Measurements from ENCODE around the gene IER2. TPM values are rescaled to one million over a fixed set of nuclear protein-coding genes. Genes with fewer than 3 reads are reported as not detected.
A peak's percentile ranks its signal among the peaks of the same experiment; 100 is the strongest.

The IER2 gene
- total and polyA plus RNA-seq, 9 of the 15 experiments (the other 6 are each of a cell fraction or from before 2014, with no cell fraction given): 4.5 to 205 (median 23.7) TPM

DNA sequence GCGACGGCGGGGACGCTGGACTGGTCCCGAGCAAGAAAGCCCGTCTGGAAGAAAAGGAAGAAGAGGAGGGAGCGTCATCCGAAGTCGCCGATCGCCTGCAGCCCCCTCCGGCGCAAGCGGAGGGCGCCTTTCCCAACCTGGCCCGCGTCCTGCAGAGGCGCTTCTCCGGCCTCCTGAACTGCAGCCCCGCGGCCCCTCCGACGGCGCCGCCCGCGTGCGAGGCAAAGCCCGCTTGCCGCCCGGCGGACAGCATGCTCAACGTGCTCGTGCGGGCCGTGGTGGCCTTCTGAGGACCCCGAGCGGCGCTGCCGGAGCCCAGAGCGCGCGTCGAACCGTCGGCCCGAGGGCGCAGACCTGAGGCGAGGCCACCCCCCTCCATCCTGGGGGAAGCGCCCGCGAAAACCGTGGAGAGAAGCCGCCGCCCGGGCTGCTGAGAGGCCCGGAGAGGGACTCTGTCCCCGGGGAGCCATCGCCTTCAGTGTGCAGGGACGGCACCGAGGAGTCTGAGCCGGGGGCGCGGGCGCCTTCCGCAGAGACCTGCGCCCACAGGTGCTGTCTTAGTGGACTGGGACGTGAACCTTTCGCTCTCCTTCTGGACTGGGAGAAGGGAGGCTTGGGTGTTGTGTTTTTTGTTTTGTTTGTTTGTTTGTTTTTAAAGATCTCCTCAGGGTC is 3.5 kb downstream of the IER2 start (continued):
- no peak for TF ChIP-seq SPI1 (IDR thresholded peaks at IDR 0.05; ENCODE audit: borderline replicate concordance, low read depth, low read length)
- peak; percentile 34; the same call in 1 of the 2 replicates for TF ChIP-seq CBX1 (IDR thresholded peaks at IDR 0.05; ENCODE audit: low read depth)
- TF ChIP-seq ZNF347 (CRISPR knock-in tag; IDR thresholded peaks at IDR 0.05; ENCODE audit: low read depth): no peak
- no peak for TF ChIP-seq CBX8 (IDR thresholded peaks at IDR 0.05; ENCODE audit: borderline replicate concordance, extremely low read depth, low read depth, low read length, poor library complexity, severe bottlenecking)
- TF ChIP-seq, protein P1, sequence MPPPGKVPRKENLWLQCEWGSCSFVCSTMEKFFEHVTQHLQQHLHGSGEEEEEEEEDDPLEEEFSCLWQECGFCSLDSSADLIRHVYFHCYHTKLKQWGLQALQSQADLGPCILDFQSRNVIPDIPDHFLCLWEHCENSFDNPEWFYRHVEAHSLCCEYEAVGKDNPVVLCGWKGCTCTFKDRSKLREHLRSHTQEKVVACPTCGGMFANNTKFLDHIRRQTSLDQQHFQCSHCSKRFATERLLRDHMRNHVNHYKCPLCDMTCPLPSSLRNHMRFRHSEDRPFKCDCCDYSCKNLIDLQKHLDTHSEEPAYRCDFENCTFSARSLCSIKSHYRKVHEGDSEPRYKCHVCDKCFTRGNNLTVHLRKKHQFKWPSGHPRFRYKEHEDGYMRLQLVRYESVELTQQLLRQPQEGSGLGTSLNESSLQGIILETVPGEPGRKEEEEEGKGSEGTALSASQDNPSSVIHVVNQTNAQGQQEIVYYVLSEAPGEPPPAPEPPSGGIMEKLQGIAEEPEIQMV (tag; conservative IDR thresholded peaks at IDR 0.05; ENCODE audit: low read depth): no peak
- TF ChIP-seq TBL1XR1 (IDR thresholded peaks at IDR 0.05; ENCODE audit: low read length in 2 of 2): no peak
- TF ChIP-seq, protein P2, sequence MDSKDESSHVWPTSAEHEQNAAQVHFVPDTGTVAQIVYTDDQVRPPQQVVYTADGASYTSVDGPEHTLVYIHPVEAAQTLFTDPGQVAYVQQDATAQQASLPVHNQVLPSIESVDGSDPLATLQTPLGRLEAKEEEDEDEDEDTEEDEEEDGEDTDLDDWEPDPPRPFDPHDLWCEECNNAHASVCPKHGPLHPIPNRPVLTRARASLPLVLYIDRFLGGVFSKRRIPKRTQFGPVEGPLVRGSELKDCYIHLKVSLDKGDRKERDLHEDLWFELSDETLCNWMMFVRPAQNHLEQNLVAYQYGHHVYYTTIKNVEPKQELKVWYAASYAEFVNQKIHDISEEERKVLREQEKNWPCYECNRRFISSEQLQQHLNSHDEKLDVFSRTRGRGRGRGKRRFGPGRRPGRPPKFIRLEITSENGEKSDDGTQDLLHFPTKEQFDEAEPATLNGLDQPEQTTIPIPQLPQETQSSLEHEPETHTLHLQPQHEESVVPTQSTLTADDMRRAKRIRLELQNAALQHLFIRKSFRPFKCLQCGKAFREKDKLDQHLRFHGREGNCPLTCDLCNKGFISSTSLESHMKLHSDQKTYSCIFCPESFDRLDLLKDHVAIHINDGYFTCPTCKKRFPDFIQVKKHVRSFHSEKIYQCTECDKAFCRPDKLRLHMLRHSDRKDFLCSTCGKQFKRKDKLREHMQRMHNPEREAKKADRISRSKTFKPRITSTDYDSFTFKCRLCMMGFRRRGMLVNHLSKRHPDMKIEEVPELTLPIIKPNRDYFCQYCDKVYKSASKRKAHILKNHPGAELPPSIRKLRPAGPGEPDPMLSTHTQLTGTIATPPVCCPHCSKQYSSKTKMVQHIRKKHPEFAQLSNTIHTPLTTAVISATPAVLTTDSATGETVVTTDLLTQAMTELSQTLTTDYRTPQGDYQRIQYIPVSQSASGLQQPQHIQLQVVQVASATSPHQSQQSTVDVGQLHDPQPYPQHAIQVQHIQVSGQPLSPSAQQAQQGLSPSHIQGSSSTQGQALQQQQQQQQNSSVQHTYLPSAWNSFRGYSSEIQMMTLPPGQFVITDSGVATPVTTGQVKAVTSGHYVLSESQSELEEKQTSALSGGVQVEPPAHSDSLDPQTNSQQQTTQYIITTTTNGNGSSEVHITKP (IDR thresholded peaks at IDR 0.05; ENCODE audit: partially characterized antibody): no peak
- no peak for TF ChIP-seq ZNF143 (CRISPR knock-in tag; IDR thresholded peaks at IDR 0.05)
- no peak for TF ChIP-seq PTTG1 (tag; IDR thresholded peaks at IDR 0.05; ENCODE audit: low read depth)
- TF ChIP-seq MAZ (CRISPR knock-in tag; conservative IDR thresholded peaks at IDR 0.05 in 1 of 2, IDR thresholded peaks at IDR 0.05 in 1 of 2): no peak
- TF ChIP-seq CEBPZ (IDR thresholded peaks at IDR 0.05; ENCODE audit: borderline replicate concordance, low read depth, low read length): no peak
- TF ChIP-seq ETV5 (CRISPR knock-in tag; IDR thresholded peaks at IDR 0.05; ENCODE audit: low read depth): no peak
- no peak for TF ChIP-seq ZNF668 (CRISPR knock-in tag; IDR thresholded peaks at IDR 0.05)
- TF ChIP-seq HMG20B (CRISPR knock-in tag; IDR thresholded peaks at IDR 0.05): no peak
- TF ChIP-seq HDGF (IDR thresholded peaks at IDR 0.05): no peak
- no peak for TF ChIP-seq BHLHE40 (IDR thresholded peaks at IDR 0.05; ENCODE audit: low read length)
- no peak for TF ChIP-seq ZNF57 (CRISPR knock-in tag; IDR thresholded peaks at IDR 0.05)
- TF ChIP-seq IRF9 (tag; IDR thresholded peaks at IDR 0.05): no peak
